ENCODE measurements around the gene MICAL1.

Gene MICAL1

DNA sequence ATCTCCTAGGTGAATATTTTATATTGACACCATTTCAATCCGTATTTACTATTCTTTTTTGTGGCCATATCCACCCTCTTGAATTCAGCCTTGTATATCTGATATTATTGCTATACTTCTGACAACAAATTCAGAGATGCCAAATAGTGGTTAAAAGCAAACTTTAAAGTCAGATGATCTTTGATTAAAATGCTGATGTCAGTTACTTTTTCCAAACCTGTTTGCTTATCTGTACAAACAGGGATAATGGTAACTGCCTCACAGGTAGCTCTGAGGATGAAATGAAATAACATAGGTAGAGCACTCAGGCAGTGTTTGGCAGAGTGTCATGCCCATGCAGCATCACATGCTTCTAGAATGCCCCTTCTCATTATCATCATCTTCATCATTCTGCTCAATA, 34.4 kb downstream of the MICAL1 start:
- no peak for DNase-seq

DNA sequence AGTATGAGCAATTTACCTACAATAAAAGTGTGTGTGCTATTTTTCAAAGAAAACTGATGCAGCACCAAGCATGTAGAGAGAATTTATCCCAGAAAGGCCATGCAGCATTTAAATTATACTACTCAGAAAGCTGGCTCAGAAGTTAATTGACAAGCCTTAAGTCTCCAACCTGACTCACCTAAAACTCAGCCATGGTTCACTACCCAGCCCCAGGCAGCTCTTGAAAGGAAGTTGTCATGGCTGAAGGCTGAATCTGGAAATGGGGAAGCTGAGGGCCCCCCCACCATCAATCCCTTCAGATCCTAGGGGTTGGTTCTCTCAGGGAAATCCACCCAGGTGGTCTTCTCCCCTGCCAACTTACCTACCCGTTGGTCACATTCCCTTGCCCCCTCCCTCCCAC, 34.8 kb downstream of the MICAL1 start:
- DNase-seq: no peak

DNA sequence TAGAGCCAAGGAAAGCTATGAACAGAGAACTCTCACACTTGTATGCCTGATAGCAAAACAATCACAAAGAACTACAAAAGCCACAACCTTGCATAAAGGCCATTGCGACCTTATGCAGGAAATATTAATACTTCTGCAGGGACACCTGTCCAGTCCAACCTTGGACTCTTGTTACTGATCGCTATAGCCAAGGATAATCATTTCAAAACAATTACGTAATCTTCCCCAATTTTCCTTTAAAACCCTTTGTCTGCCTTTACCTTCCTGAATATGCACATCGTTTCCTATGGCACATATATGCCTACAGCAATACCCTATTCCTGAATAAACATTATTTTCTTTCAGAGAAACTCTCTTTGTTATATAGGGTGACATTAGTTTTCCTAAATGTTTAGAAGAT, 37.9 kb downstream of the MICAL1 start:
- no peak for DNase-seq

DNA sequence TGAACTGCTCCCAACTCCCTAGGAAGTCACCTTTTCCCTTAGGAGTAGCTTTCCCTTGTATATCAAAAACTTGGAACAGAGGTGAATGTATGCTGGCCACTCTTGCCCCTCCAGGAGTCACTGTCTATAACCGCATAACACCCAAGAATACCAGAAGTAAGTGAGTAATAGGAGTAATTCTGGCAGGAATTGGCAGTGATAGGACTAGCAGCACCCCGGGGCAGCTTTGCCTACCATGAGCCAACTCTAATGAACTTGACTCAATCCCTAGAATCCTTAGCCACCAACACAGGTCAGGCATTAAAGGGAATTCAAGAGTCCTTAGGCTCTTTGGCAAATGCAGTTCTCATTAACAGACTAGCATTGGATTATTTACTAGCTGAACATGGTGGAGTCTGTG, 44.5 kb downstream of the MICAL1 start:
- no peak for DNase-seq

- no peak for DNase-seq
These were observed 49.4 kb downstream of the MICAL1 start for GRCh38 chr6:109406196-109406595.

DNA sequence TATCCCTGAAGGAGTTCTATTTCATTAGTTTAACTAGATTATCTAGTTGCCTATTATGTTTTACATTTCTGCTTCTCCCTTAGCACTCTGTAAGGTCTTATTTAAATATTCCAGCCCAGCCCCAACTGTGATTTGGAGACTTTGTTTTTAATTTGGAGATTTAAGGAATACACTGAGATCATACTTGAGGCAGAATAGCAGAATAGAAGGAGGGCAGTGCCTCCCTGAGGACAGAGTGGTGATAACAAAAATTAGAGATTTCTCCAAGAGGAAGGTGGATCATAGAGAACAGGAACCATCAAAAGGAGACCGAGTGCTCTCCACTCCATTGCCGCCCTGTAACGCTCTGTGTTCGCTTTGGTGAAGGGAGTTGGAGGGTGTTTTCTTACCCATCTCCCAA, 58.6 kb downstream of the MICAL1 start:
- DNase-seq: no peak

GRCh38 chr6:109396046-109396718, 59.4 kb downstream of the MICAL1 start:
- no peak for DNase-seq

Measured in activated CD4-positive, alpha-beta T cell treated with anti-CD3 and anti-CD28 coated beads, Interleukin-2, amount 50 U/mL, for 48 hours (primary cell).